ENCODE results near the gene BOC. TPM values are rescaled to one million over a fixed set of nuclear protein-coding genes. Genes with fewer than 3 reads are reported as not detected.

The BOC gene
- total RNA-seq, 2 experiments from 2014 or later, result not detected

DNA sequence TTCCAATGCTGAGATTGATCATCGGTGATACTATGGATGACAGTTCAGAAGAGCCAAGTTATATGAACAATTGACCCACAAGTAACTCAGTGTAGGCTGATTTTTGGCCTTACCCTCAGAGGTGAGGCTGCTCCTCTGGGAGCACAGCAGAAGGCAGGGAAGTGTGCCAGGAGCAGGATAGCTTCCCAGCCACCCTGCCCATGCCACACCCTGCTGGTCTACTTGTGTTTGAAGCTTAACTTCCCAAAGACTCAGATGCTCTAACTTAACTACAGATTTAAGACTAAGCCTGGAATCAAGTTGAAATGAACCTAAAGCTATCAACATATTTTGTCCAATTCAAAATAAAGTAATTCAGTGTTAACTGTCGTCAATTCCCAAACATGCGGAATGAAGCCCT is 77.5 kb downstream of the BOC start:
- Mint-ChIP-seq H3K9me3 (no peaks in the 10 kb centered on the region), H3K4me1 (no peaks in the 10 kb centered on the region), H3K27me3 (no peaks in the 10 kb centered on the region), H3K36me3 (no peaks in the 10 kb centered on the region), H3K27ac (no peak overlapping the region), H3K4me3 (no peak overlapping the region)
- ATAC-seq (ENCODE audit: low read depth) (no peak), DNase-seq (no peak)
- POLR2A ChIA-PET, result no interaction called here

DNA sequence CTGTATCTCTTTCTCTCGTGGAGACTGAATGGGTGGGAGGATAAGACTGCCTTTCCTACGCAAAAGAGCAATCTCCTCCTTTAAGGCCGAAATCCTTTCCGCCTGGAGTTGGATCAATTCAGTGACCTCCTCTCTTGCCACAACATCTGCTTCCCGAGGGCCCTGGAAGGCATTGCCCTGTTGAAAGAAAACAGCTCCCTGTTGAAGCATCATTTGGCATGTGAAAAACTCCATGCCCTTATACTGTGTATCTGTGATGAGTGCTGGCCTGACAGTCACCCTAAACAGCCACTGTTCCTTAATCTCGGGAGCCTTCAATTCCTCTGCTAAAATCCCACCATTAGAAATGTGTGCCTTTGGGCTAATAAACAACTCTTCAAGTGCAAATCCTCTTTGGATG is 80.2 kb downstream of the BOC start:
- H3K36me3 Mint-ChIP-seq, result no peaks in the 10 kb centered on the region
- H3K27ac Mint-ChIP-seq, result no peak overlapping the region
- no peaks in the 10 kb centered on the region for H3K9me3 Mint-ChIP-seq
- no peaks in the 10 kb centered on the region for H3K4me1 Mint-ChIP-seq
- no peaks in the 10 kb centered on the region for H3K27me3 Mint-ChIP-seq
- no peak for DNase-seq
- POLR2A ChIA-PET, result no interaction called here
- ATAC-seq (ENCODE audit: low read depth), result no peak
- no peak overlapping the region for H3K4me3 Mint-ChIP-seq

DNA sequence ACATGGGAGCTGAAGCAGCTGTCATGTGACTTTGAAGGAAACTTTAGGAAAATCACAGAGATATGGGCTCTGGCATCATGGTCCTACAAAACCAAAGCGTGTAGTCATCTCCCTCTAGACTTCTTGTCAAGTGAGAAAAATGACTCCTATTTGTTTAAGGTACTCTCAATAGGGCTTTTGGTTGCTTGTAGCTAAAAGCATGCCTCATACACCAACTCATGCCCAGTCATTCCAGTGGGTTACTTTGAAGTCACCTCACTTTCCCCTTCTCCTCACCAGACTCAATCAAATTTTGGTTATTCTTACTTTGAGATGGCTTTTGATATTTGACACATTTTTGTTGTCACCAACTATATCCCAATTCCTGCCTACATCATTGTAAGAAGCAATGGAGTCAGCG is 81.6 kb downstream of the BOC start:
- H3K36me3 Mint-ChIP-seq, result no peaks in the 10 kb centered on the region
- no peak for ATAC-seq (ENCODE audit: low read depth)
- no peaks in the 10 kb centered on the region for H3K4me1 Mint-ChIP-seq
- no peaks in the 10 kb centered on the region for H3K9me3 Mint-ChIP-seq
- H3K4me3 Mint-ChIP-seq, result no peak overlapping the region
- H3K27me3 Mint-ChIP-seq, result no peaks in the 10 kb centered on the region
- POLR2A ChIA-PET, result no interaction called here
- no peak for DNase-seq
- H3K27ac Mint-ChIP-seq, result no peak overlapping the region

DNA sequence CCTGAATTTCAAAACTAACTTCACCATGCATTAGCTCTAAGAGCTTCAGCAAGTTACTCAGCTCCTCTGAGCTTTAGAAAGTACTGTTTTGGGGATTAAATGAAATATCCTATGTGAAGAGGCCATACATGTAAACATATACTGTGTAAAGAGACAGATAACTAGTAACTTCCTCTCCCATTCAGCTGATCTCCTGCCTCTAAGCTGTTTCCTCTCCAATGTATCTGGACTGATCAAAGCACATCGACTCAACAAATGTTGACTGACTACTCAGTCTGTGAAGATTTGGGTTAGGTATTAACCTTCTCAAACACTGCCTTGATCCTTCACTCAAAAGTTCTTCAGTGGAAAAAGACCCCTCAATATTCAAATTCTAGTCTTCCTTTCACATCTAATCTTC is 82.0 kb downstream of the BOC start:
- POLR2A ChIA-PET, result no interaction called here
- Mint-ChIP-seq H3K4me3 (no peak overlapping the region), H3K27me3 (no peaks in the 10 kb centered on the region), H3K9me3 (no peaks in the 10 kb centered on the region), H3K27ac (no peak overlapping the region), H3K36me3 (no peaks in the 10 kb centered on the region), H3K4me1 (no peaks in the 10 kb centered on the region)
- ATAC-seq (ENCODE audit: low read depth), result no peak
- DNase-seq, result no peak

DNA sequence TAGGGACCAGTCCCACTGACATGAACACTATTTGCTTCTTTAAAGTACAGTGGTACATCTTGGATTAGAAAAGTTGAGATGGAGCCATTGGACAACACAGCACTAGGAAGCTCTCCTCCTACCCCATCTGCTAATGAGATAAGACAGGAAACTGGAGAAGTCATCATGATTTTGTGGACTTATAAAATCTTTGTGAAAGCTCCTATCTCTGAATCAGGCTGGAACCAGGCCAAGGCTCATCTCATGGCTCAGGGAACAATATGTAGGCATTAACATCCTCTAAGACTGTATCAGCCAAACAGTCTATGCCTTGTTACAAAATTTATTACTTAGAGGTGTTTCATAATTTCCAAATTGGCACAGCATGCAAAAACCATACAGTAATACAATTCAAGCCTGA is 84.1 kb downstream of the BOC start:
- Mint-ChIP-seq H3K9me3 (no peaks in the 10 kb centered on the region), H3K4me3 (no peak overlapping the region), H3K36me3 (no peaks in the 10 kb centered on the region), H3K4me1 (no peaks in the 10 kb centered on the region), H3K27ac (no peak overlapping the region), H3K27me3 (no peaks in the 10 kb centered on the region)
- POLR2A ChIA-PET, result no interaction called here
- DNase-seq (no peak), ATAC-seq (ENCODE audit: low read depth) (no peak)

DNA sequence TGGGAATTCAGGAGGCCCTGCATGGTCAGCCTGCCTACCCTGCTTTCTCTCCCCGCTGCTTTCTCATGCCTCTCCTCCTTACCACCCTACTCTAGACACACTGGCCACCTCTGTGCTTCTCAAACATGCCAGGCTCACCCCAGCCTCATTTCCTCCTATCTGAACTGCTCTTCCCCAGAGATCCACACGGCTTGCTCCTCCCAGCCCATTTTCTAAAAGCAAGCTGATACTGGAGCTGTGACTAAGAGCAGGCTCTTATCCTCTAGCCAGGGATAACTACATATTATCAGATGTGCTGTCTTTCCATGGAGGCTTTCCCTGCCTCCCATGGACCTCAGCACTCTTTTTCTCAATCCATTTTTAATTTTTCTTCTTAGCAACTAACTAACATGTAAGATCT is 85.9 kb downstream of the BOC start:
- no peaks in the 10 kb centered on the region for H3K9me3 Mint-ChIP-seq
- peaks cover 2% of the 10 kb centered on the region for H3K36me3 Mint-ChIP-seq
- H3K4me1 Mint-ChIP-seq, result no peaks in the 10 kb centered on the region
- H3K4me3 Mint-ChIP-seq, result no peak overlapping the region
- no peak overlapping the region for H3K27ac Mint-ChIP-seq
- ATAC-seq (ENCODE audit: low read depth) (no peak), DNase-seq (no peak)
- no peaks in the 10 kb centered on the region for H3K27me3 Mint-ChIP-seq
- POLR2A ChIA-PET, result no interaction called here

DNA sequence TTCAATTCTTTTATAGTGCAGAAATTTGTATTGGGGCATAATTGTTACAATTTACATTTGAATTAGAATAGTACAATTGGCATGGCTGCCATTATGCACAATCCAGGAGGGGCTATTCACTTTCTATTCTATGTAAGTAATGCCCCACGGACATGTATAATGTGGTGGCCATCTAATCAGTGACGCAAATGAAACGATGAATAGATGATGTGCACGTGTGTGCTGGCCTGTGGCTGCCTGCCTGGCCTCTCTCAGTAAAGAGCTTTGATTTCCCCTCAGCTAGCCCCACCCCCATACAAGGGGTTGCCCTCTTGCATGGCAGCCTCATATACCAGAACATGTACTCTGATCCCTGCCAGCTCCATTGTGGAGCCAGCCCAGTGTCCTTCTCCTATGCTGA is 86.5 kb downstream of the BOC start:
- DNase-seq, result no peak
- no peak overlapping the region for H3K27ac Mint-ChIP-seq
- no peaks in the 10 kb centered on the region for H3K9me3 Mint-ChIP-seq
- H3K27me3 Mint-ChIP-seq, result no peaks in the 10 kb centered on the region
- POLR2A ChIA-PET, result no interaction called here
- H3K4me1 Mint-ChIP-seq, result no peaks in the 10 kb centered on the region
- H3K36me3 Mint-ChIP-seq, result peaks cover 2% of the 10 kb centered on the region
- no peak for ATAC-seq (ENCODE audit: low read depth)
- no peak overlapping the region for H3K4me3 Mint-ChIP-seq

DNA sequence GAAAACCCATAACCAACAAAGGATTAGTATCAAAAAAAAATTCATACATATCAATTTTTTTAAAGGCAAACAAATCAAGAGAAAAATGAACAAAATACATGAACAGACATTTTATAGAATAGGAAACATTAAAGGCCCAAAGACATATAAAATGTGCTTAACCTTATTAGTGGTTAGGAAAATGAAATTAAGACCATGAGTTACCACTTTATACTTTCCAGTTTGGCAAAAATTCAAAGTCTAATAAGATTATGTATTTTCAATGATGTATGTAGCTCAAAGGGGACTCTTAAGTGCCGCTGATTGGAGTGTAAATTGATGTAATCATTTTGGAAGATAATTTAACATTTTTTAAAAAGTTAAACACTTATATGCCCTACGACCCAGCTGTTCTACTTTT is 89.2 kb downstream of the BOC start:
- no peaks in the 10 kb centered on the region for H3K4me1 Mint-ChIP-seq
- H3K4me3 Mint-ChIP-seq, result no peak overlapping the region
- POLR2A ChIA-PET, result no interaction called here
- no peaks in the 10 kb centered on the region for H3K9me3 Mint-ChIP-seq
- no peak for DNase-seq
- no peak for ATAC-seq (ENCODE audit: low read depth)
- peaks cover 2% of the 10 kb centered on the region for H3K36me3 Mint-ChIP-seq
- no peak overlapping the region for H3K27ac Mint-ChIP-seq
- H3K27me3 Mint-ChIP-seq, result no peaks in the 10 kb centered on the region

DNA sequence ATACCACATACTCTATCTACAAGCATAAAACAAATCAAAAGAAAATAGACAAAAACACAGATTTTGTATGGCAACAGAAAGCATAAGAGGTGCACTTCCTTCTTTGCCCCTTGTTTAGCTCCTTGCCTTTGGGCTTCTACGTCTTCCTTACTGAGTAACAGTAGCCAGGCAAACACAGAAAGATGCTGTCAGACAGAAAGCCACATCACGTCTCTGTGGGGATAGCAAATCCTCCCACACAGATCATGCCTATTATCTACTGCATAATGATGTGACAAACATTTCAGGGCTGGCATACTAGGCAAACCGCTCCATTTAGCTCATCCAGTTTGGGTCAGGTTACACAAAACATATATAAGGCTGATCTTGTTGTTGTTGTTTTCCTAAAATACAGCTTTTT is 92.7 kb downstream of the BOC start:
- POLR2A ChIA-PET, result no interaction called here
- H3K4me3 Mint-ChIP-seq, result no peak overlapping the region
- no peak overlapping the region for H3K27ac Mint-ChIP-seq
- no peaks in the 10 kb centered on the region for H3K27me3 Mint-ChIP-seq
- H3K4me1 Mint-ChIP-seq, result no peaks in the 10 kb centered on the region
- ATAC-seq (ENCODE audit: low read depth), result no peak
- H3K9me3 Mint-ChIP-seq, result no peaks in the 10 kb centered on the region
- peaks cover 4% of the 10 kb centered on the region for H3K36me3 Mint-ChIP-seq
- no peak for DNase-seq

DNA sequence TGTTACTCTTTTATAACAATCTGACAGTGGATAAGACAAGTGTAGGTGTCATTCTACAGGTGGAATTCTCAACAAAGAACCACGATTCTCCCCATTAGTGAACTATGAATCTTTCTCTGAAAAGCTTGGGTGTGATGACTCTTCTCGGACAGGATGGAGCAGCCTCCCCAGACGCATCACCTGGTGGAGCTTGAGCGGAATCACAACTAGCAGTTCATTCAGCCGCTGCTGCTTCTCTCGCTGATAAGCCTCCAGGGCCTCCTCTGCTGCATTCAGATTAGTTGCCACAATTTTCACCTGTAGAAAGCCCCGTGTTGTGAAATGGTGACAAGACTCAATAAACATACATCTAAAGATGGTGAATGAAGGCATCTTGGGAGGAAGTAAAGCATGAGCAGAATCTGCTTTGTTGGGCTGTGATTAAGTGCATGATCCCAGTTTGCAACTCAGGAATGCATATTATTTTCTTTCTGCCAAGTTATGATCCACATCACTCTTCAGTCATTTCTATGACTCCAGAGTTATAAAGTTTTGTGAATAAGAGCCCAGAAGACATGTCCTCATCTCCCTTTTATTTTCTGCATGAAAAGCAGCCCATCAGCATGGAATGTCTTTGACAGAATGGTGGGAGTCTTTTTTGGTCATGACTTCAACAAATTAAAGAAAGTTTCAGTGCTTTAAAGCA is 93.6 kb downstream of the BOC start:
- no peak overlapping the region for H3K4me3 Mint-ChIP-seq
- H3K36me3 Mint-ChIP-seq, result peaks cover 4% of the 10 kb centered on the region
- no peaks in the 10 kb centered on the region for H3K27me3 Mint-ChIP-seq
- H3K4me1 Mint-ChIP-seq, result no peaks in the 10 kb centered on the region
- H3K9me3 Mint-ChIP-seq, result no peaks in the 10 kb centered on the region
- no peak for DNase-seq
- H3K27ac Mint-ChIP-seq, result no peak overlapping the region
- ATAC-seq (ENCODE audit: low read depth), result no peak
- POLR2A ChIA-PET, result no interaction called here

DNA sequence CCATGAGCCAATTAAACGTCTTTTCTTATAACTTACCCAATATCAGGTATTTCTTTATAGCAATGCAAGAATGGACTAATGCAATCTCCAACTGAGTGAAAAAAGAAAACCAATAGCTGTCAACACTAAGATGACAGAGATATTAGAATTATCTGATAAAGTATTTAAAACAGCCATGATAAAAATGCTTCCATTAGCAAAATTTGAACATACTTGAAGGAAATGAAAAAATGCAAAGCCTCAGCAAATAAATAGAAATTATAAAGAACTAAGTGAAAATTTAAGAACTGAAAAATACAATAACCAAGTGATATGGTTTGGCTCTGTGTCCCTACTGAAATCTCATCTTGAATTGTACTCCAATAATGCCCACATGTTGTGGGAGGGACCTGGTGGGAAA is 99.6 kb downstream of the BOC start:
- no peak overlapping the region for H3K27ac Mint-ChIP-seq
- H3K4me3 Mint-ChIP-seq, result no peak overlapping the region
- peaks cover 25% of the 10 kb centered on the region for H3K36me3 Mint-ChIP-seq
- ATAC-seq (ENCODE audit: low read depth), result no peak
- peaks cover 20% of the 10 kb centered on the region for H3K9me3 Mint-ChIP-seq
- POLR2A ChIA-PET, result no interaction called here
- H3K27me3 Mint-ChIP-seq, result no peaks in the 10 kb centered on the region
- no peaks in the 10 kb centered on the region for H3K4me1 Mint-ChIP-seq
- DNase-seq, result no peak

DNA sequence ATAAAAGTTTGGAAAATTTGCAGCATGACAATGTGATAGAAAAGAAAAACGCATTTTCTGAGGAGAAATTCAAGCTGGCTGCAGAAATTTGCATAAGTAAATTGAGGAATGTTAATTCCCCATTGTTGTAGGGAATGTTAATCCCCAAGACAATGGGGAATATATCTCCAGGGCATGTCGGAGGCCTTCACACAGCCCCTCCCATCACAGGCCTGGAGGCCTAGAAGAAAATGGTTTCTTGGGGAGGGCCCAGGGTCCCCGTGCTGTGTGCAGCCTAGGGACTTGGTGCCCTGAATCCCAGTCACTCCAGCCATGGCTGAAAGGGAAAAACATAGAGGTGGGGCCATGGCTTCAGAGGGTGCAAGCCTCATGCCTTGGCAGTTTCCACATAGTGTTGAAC is 101.1 kb downstream of the BOC start:
- no peak for ATAC-seq (ENCODE audit: low read depth)
- H3K9me3 Mint-ChIP-seq, result peaks cover 21% of the 10 kb centered on the region
- H3K4me3 Mint-ChIP-seq, result no peak overlapping the region
- POLR2A ChIA-PET, result no interaction called here
- no peak overlapping the region for H3K27ac Mint-ChIP-seq
- H3K27me3 Mint-ChIP-seq, result no peaks in the 10 kb centered on the region
- H3K36me3 Mint-ChIP-seq, result peaks cover 25% of the 10 kb centered on the region
- no peak for DNase-seq
- H3K4me1 Mint-ChIP-seq, result no peaks in the 10 kb centered on the region

DNA sequence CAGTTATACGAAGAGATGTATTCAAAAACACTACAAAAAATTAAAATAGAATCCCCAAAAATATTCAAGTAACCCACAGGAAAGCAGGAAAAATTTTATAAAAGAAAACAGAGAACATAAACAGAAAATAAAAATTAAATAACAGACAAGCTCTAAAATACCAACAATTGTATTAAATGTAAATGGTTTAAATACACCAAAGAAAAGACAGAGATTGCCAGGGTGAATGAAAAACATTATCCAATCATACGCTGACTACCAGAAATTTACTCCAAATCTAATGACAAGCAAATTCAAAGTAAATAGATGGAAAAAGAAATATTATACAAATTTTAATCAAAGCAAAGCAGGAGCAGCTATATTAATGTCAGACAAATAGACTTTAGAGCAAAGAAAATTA is 103.6 kb downstream of the BOC start:
- H3K27ac Mint-ChIP-seq, result no peak overlapping the region
- POLR2A ChIA-PET, result no interaction called here
- no peaks in the 10 kb centered on the region for H3K4me1 Mint-ChIP-seq
- no peaks in the 10 kb centered on the region for H3K27me3 Mint-ChIP-seq
- H3K4me3 Mint-ChIP-seq, result no peak overlapping the region
- DNase-seq (no peak), ATAC-seq (ENCODE audit: low read depth) (no peak)
- peaks cover 24% of the 10 kb centered on the region for H3K36me3 Mint-ChIP-seq
- peaks cover 23% of the 10 kb centered on the region for H3K9me3 Mint-ChIP-seq

DNA sequence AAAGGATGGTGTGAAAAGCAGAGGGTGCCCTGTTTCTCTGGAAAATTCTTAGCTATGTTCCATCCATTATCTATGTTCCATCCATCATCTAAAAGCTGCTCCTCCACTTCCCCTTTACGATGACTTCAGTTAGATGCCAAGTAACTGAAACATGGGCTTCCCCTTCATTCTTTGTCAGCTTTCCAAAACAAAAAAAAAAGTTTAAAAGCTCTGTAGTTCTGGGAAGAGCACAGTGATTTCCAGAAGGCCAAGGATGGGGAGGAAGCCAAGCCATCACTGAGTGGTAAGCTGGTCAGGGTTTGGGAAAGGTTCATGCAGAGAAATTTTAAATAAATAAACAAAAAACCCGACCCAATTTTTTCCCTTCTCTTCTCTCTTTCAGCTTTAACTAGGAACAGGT is 118.4 kb downstream of the BOC start:
- POLR2A ChIA-PET, result no interaction called here
- no peak overlapping the region for H3K27ac Mint-ChIP-seq
- ATAC-seq (ENCODE audit: low read depth), result no peak
- no peaks in the 10 kb centered on the region for H3K4me1 Mint-ChIP-seq
- H3K27me3 Mint-ChIP-seq, result no peaks in the 10 kb centered on the region
- no peak for DNase-seq
- no peaks in the 10 kb centered on the region for H3K9me3 Mint-ChIP-seq
- peaks cover 8% of the 10 kb centered on the region for H3K36me3 Mint-ChIP-seq
- no peak overlapping the region for H3K4me3 Mint-ChIP-seq

DNA sequence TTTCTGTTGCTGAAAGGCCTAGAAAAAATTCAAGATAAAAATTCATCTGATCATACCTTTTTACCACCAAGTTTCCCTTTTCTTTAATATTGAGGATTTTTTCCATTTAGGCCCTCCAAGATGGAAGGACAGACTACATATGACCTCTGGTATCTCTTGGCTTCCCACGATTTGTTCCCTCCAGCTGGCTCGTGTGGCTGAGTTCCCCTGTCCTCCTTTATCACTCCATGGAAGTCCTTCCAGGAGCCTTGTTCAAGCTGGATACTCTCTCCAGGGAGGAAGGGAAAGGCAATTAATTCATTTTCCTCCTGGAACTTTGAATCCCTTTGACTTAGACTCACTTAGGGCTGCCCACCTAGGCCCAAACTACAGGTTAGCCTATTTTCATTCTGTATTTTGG is 119.4 kb downstream of the BOC start:
- no peaks in the 10 kb centered on the region for H3K27me3 Mint-ChIP-seq
- DNase-seq (no peak), ATAC-seq (ENCODE audit: low read depth) (no peak)
- H3K4me3 Mint-ChIP-seq, result no peak overlapping the region
- no peaks in the 10 kb centered on the region for H3K4me1 Mint-ChIP-seq
- peaks cover 8% of the 10 kb centered on the region for H3K36me3 Mint-ChIP-seq
- no peak overlapping the region for H3K27ac Mint-ChIP-seq
- H3K9me3 Mint-ChIP-seq, result no peaks in the 10 kb centered on the region
- POLR2A ChIA-PET, result no interaction called here

Data from activated naive CD8-positive, alpha-beta T cell treated with anti-CD3 and anti-CD28 coated beads, Interleukin-2, amount 10 ng/mL, durations not matched to agents 7 days and 5 days (primary cell).